ENCODE data around the gene RAD51B.

RAD51B gene

DNA sequence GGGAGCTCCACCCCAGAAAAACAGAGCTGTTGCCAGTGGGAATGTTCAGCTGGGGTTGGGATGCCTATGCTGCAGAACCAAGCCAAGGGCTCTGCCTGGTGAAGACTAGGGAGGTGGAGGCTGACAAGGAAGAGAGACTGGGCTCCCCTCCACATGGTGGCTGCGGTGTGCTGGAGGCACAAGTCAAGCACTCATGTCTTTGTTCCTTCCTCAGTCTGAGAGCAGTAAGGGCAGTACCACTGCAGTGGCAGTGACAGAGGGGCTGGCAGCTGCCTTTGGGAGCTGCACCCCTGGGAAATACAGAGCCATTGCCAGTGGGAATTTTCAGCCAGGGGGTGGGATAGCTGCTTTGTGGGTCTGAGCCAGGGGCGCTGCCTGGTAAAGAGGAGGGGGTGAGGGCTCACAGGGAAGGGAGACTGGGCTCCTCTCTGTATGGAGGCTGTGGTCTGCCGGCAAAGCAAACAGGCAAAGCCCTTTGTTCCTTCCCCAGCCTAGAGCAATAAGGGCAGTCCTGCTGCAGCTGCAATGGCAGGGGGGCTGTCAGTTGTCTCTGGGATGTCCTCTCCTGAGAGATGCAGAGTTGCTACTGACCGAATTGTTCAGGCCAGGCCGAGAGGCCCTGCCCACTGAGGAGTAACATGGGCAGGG lies 255.9 kb downstream of the RAD51B start:
- Mint-ChIP-seq H3K27ac (peak overlapping the region in 2 of 3 experiments; percentile 41 to 56), H3K4me1 (peaks cover 10% of the 10 kb centered on the region), H3K4me3 (no peak overlapping the region), H3K9me3 (peaks cover 41% of the 10 kb centered on the region), H3K27me3 (ENCODE audit: low read depth) (no peaks in the 10 kb centered on the region), H3K36me3 (ENCODE audit: low read depth) (peaks cover 32% of the 10 kb centered on the region)
- TF ChIP-seq, protein P1, sequence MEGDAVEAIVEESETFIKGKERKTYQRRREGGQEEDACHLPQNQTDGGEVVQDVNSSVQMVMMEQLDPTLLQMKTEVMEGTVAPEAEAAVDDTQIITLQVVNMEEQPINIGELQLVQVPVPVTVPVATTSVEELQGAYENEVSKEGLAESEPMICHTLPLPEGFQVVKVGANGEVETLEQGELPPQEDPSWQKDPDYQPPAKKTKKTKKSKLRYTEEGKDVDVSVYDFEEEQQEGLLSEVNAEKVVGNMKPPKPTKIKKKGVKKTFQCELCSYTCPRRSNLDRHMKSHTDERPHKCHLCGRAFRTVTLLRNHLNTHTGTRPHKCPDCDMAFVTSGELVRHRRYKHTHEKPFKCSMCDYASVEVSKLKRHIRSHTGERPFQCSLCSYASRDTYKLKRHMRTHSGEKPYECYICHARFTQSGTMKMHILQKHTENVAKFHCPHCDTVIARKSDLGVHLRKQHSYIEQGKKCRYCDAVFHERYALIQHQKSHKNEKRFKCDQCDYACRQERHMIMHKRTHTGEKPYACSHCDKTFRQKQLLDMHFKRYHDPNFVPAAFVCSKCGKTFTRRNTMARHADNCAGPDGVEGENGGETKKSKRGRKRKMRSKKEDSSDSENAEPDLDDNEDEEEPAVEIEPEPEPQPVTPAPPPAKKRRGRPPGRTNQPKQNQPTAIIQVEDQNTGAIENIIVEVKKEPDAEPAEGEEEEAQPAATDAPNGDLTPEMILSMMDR (IDR thresholded peaks at IDR 0.05; ENCODE audit: unreplicated experiment in 3 of 3), result no peak

DNA sequence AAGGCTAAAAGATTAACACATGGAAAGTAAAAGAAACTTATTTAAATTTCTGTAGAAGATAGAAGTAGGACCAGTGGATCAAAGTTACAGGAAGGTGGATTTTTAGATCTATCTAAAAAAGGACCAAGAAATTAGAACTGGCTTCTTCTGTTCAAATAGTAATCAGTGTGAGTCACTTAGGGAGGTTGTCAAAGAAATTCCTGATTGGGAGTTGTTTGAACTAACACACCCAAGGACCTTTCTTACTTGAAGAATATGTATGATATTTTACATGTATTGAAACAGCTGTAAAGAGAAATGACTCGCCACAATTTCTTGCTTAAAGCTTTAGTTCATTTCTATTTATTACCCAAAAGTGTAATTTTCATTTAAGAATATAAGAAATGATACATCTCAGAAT lies 256.9 kb downstream of the RAD51B start:
- TF ChIP-seq, protein P1 (IDR thresholded peaks at IDR 0.05; ENCODE audit: unreplicated experiment in 3 of 3), result no peak
- Mint-ChIP-seq H3K4me1 (peaks cover 14% of the 10 kb centered on the region), H3K27me3 (ENCODE audit: low read depth) (no peaks in the 10 kb centered on the region), H3K27ac (peak overlapping the region in 1 of 3 experiments; percentile 56), H3K36me3 (ENCODE audit: low read depth) (peaks cover 25% of the 10 kb centered on the region), H3K4me3 (no peak overlapping the region), H3K9me3 (peaks cover 33% of the 10 kb centered on the region)

DNA sequence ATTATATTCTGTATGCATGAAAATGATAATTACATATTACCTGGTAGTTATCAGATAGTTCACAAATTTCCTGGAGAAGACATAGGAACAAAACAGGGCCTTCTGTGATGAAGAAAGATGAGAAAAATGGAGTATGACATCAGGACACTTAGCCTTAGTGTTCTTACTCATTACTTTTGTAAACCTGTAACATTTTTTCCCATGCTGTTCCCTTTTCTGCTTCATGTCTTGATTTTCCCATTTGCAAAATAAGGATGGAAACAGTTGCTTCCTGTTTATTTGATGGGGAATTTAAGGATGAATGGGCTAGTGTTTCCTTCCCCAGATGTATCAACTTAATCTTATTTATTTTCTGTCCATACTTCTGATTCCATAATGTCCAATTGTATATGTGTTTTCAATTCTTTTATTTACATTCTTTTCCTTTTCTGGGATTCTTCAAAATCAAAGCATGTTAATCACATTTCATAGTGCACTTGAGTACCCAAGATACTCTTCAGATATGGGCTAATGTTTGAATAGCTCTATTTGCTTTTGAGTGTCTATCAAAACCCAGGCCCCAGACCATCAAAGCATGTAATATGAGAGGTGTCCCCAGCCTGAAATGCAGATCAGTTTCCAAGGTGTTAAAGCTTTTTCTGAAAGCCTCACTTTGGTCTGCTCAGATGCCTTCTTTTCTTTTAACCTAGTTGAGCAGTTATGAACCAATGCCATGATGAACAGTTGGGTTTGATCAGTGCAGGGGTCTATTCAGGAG lies 260.5 kb downstream of the RAD51B start:
- H3K36me3 Mint-ChIP-seq (ENCODE audit: low read depth), result no peaks in the 10 kb centered on the region
- peaks cover 3% of the 10 kb centered on the region for H3K9me3 Mint-ChIP-seq
- H3K4me3 Mint-ChIP-seq, result no peak overlapping the region

DNA sequence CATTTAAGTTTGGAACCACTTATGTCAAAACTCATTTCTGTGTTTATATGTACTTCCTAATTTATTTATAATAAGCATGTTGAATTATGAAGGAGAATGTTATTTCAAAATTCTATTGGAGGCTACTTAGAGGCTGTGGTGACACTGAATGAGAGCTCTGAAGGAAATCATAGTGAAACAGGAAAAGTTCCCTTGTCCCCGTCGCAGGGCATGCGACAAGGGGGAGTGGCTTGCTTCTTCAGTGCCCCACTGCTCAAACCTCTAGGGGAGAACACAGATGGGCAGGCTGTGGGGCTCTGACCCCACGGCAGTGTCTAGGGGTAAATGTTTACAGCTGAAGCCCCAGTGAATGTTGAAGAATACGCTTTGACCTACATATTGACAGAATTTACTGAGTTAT lies 261.9 kb downstream of the RAD51B start:
- H3K27ac Mint-ChIP-seq, result no peak overlapping the region
- TF ChIP-seq, protein P1 (IDR thresholded peaks at IDR 0.05; ENCODE audit: unreplicated experiment in 3 of 3), result no peak
- H3K36me3 Mint-ChIP-seq (ENCODE audit: low read depth), result no peaks in the 10 kb centered on the region
- H3K4me1 Mint-ChIP-seq, result peaks cover 52% of the 10 kb centered on the region
- no peak overlapping the region for H3K4me3 Mint-ChIP-seq
- no peaks in the 10 kb centered on the region for H3K9me3 Mint-ChIP-seq
- H3K27me3 Mint-ChIP-seq (ENCODE audit: low read depth), result no peaks in the 10 kb centered on the region

More for the DNA sequence above, 260.5 kb downstream of the RAD51B start:
- Mint-ChIP-seq H3K27me3 (ENCODE audit: low read depth) (no peaks in the 10 kb centered on the region), H3K27ac (peak overlapping the region; percentile 7 to 54 (median 8)), H3K4me1 (peaks cover 38% of the 10 kb centered on the region)
- TF ChIP-seq, protein P1 (IDR thresholded peaks at IDR 0.05; ENCODE audit: unreplicated experiment in 3 of 3), result no peak

DNA sequence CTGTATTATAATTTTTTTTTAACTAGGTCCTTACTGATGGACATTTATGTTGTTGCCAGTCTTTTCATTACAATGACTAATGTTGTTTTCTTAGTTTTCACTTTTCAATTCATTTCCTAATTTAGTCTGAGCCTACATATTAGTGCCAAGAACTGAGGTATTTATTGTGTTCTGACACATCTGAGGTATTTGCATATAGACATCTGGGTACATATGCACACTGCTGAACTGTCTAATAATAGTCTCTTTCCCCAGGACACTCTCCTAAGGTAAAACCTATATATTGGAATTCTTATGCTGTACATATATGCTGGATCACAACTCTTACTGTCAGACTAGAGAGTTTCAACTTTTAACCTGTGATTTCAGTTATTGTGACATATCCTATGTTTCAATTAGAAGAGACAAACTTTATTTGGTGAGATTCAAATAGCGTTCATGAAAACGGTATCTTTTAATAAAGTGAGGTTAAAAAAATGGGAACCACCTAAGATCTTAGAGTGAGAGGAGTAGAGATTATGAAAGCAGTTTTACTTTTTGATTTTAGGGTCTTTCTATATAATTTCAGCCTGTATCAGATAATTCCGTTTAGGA lies 263.2 kb downstream of the RAD51B start:
- Mint-ChIP-seq H3K27me3 (ENCODE audit: low read depth) (no peaks in the 10 kb centered on the region), H3K27ac (peak overlapping the region; percentile 37 to 80 (median 66)), H3K9me3 (no peaks in the 10 kb centered on the region), H3K36me3 (ENCODE audit: low read depth) (no peaks in the 10 kb centered on the region), H3K4me1 (peaks cover 52% of the 10 kb centered on the region), H3K4me3 (no peak overlapping the region)
- TF ChIP-seq, protein P1 (IDR thresholded peaks at IDR 0.05; ENCODE audit: unreplicated experiment in 3 of 3), result no peak

Data from nephron (organoid).